Left ventricle myocardium superior (tissue), 1 donor: ENCODE measurements around the gene FLAD1. TPM values are rescaled to one million over a fixed set of nuclear protein-coding genes. Genes with fewer than 3 reads are reported as not detected.
"Not testable (repeated sequence)": the region's sequence is repeated elsewhere in the genome, so short reads cannot be mapped to it uniquely, and the experiment has no call there.

Experiments
- ATAC-seq: fragments of 200-7000 bp; cut with Tn5 transposase; one replicate; pipeline ENCODE4 v1.9.1; 2020; ENCODE audit warnings: mild to moderate bottlenecking, moderate library complexity
- DNase-seq: peaks from one replicate; pipeline ENCODE4 v3.0.0-alpha.2; 2020
- intact Hi-C: fragments of 100-400 bp; cut with micrococcal nuclease; formaldehyde crosslinking; loops from one replicate; pipeline ENCODE4 v1.11.0; 2022
- total RNA-seq: library from RNA; stranded (reverse); fragmentation: NEBNext Ultra II Directional; extraction: Animal tissue kit (Norgen Biotek cat#: 25700); gene quantifications from one replicate; pipeline ENCODE4 v1.2.1, GENCODE V29; 2021
- donor health status: DM: no; HTN: yes; CAD: no; lungs with severe emphysema.

The FLAD1 gene
- total RNA-seq, 1 donor from 2014 or later = 31.4 TPM

DNA sequence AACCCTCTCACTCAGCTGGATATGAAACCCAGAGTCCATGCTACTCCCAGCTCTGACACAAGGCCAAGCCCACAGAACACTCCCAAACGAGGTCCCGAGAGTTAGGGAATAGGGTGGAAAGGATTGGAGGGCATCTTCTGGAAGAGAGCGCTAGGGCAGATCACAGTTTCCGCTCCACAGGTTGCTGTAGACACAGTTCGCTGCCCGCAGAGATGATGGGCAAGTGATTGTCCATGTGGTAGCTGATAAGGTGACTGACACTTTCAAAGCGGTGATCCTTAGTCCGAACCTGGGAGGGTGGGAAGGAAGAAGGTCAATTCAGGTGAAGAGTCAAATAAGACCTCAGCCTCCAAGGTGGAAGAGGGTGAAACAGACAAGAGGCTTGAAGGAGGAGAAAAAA lies 19.5 kb upstream of the FLAD1 start:
- ATAC-seq (no peak), DNase-seq (no peak)
- intact Hi-C loops = no loop called here

DNA sequence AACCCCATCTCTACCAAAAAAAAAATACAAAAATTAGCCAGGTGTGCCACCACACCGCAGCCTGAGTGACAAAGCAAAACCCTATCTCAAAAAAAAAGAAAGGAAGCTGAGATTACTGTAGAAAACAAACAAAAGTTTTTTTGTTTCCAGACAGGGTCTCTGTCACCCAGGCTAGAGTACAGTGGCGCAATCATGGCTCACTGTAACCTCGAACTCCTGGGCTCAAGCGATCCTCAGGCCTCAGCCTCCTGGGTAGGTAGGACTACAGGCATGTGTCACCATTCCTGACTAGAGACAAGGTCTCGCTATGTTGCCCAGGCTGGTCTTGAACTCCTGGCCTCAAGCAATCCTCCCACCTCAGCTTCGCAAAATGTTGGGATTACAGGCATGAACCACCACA lies 18.8 kb upstream of the FLAD1 start:
- intact Hi-C loops = no loop called here
- no peak for ATAC-seq
- DNase-seq = peak; percentile 15

DNA sequence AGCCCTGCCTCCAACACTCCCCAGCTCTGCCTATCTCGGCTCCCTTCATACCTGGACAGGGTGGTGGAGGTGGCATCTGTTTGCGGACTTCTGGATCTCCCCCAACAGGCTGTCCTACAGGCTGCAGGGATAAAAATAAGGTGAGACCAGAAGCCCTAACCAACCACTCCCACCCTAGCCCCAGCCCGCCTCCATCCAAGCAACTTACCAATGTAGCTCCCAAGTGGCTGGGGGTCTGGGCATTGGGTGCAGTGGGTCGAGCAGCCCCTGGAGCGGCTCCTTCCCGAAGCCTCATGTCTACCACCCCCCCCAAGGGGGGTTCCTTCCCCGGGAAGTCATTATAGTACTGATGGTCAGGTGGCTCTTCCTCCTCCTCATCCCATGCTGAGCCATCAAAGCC lies 17.0 kb upstream of the FLAD1 start:
- ATAC-seq (no peak), DNase-seq (no peak)
- intact Hi-C loops = no loop called here

DNA sequence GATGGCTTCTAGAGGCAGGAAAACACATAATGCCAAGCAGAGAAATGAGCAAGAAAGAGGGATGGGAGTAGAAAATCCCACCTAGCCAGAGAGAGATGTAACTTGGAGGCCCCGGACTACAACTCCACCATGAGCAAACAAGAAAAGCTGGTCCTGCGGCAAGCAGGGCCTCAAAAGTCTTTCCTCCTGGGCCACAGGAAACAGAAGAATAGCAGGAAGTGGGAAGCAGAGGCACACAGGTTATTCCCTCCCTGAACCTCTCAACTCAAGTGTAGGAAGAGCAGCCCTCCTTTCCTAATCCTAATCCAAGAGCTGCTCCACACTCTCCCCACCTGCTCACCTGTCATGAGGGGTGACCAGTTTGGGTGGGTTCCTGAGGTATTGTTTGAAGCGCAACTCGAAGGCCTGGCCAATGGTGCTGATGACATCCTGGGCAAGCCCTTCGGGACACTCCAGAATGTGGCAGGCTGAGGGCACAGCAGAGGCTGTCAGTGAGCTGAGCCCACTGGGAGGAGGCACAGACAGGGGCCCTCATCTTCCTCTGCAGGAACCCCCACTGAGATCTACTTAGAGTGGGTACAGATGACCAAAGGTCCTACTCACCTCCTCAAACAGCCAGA lies 15.7 kb upstream of the FLAD1 start:
- ATAC-seq (no peak), DNase-seq (peak; percentile 15)
- intact Hi-C loops = no loop called here

DNA sequence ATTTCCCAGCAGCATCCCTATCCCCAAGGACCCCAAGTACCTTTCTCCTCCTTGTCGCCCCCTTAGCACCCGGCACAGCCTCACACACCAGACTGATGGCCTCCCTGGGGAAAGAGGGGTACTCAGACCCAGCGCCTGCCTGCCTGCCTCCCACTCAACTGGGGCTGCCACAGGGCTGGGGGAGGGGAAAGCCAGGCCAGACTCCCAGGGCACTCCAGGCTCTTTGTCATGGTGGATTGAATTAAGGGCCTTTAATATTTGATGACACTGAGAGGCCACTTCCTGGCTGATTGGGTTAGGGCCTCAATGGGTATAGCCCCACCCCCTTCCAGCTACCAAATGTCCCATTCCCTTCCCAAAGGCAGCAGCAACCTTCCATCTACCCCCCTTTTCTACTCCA lies 14.4 kb upstream of the FLAD1 start:
- DNase-seq = no peak
- ATAC-seq = no peak
- intact Hi-C loops = no loop called here

DNA sequence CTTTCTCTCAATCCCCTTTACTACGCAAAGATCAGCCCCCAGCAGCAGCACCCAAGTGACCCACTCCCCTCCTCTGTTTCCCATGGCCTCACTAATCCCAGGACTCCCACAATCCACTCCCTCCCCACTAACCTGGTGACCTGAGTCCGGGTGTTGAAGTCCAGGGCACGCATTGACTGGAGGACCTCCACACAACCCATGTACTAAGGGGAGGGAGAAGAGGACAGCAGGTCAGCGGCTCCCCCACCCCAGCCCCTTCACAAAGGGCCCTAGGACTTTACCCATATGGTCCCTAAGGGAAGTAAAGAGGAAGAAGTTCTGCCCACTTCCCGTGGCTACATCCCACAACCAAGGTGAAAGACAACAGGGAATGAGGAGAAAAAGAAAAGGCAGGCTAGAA lies 13.9 kb upstream of the FLAD1 start:
- ATAC-seq (no peak), DNase-seq (no peak)

DNA sequence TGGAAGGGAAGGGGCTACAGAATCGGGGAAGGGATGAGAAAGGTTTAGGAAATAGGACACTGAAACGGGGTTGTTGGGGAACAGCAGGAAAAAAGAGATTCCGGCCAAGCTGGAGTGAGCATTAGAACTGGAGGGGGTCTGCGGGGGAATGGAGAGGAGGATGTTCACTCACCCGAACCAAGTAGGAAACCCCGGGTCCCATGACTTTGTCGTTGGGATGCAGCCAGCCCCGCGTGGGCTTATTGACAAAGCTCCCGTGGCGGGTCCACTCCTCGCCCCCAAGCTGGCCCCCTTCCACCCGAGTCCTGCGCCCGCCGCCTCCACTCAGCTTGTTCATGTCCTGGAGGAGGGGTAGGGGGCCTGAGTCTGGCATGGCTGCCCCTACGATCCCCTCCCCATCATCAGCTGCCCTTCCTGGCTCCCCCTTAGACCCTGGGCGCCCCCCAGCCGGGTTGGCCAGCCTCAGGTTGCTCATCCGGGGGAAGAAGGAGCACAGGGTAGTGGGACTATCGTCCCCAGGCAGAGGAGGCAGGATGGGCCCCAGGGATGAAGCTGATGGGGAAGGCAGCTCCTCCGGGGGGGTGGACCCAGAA lies 13.2 kb upstream of the FLAD1 start:
- DNase-seq (peak; percentile 47), ATAC-seq (no peak)
- intact Hi-C loops = no loop called here

More for the DNA sequence above, 13.9 kb upstream of the FLAD1 start:
- intact Hi-C loops = no loop called here

DNA sequence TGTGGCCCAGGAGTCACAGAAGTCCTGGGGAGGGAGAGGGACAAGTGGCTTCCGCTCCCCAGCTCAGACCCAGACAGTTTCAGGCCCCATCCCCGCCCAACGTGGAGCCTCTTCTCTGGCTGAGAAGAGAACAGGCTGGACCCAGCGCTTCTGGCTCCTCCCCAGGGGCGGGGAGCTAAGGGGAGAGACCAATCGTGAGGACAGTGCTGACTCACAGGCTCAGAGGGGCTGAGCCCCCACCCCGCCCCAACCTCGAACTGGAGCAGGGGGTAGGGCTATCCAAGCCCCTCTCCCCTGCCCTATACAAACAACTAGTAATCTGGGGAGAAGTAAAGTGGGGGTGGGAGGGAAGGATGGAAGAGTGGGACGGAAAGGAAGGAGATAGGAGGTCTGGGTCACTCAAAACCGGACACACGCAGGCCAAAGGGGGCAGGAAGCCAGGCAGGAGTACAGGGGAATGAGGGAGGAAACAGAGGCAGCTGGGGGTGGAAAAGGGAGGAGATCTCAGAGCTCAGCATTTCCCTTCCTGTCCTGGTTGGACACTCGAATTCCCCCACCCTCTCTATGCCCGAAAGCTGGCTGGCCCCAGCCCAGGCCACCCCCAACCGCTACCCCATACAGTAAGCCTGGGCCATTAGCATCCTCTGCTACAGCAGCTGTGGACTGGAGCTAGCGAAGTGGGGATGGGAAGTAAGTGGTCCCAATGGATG lies 12.4 kb upstream of the FLAD1 start, which contains the start of gene SHC1:
SHC1 (minus strand) TSS at position 117 of the 710 bp plus-strand sequence. CDS start 221 bp downstream, outside the sequence.
- ATAC-seq (peak; percentile 61), DNase-seq (peak; percentile 95)
- intact Hi-C loops = no loop called here

DNA sequence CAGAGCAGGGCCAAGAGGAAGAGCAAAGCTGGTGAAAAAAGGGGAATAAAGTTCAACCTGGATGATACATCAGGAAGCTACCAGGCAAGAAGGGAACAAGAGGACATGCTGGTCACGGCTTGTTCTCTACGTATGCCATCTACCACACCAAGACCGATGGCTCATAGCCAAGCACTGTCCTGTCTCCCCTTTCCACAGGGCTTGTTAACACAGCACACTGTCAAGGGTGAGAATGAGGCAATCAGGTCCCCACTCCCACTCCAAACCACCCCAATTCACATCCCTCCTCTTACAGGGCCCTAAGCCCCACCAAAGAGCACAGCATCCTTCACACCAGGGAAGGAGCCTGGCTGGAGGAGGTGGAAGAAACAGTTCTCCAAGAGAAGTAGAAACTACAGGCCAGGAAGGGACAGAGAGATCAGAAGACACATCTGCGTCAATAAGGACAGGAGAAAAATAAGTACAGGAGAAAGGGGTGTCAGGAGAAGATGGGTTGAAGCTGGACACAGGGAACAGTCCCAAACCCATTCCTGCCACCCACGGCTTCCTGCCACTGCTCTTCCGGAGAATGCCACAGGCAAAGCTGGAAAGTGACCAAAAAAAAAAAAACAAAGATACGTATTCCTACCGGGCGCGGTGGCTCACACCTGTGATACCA lies 11.7 kb upstream of the FLAD1 start:
- no peak for DNase-seq

DNA sequence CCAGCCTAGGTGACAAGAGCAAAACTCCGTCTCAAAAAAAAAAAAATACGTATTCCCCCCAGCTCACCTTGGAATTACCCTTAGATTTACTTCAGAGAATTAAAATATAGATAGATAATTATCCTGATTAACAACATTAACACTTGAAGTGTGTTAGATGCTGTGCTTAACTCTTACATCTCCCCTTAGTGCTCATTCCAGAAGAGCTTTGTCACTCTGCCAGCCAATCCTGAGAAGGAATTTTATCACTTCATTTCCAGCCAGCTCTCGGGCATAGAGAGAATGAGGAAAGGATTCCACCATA lies 11.0 kb upstream of the FLAD1 start:
- intact Hi-C loops = no loop called here
- DNase-seq (no peak), ATAC-seq (no peak)

More for the DNA sequence above, 11.7 kb upstream of the FLAD1 start:
- intact Hi-C loops = no loop called here
- no peak for ATAC-seq

DNA sequence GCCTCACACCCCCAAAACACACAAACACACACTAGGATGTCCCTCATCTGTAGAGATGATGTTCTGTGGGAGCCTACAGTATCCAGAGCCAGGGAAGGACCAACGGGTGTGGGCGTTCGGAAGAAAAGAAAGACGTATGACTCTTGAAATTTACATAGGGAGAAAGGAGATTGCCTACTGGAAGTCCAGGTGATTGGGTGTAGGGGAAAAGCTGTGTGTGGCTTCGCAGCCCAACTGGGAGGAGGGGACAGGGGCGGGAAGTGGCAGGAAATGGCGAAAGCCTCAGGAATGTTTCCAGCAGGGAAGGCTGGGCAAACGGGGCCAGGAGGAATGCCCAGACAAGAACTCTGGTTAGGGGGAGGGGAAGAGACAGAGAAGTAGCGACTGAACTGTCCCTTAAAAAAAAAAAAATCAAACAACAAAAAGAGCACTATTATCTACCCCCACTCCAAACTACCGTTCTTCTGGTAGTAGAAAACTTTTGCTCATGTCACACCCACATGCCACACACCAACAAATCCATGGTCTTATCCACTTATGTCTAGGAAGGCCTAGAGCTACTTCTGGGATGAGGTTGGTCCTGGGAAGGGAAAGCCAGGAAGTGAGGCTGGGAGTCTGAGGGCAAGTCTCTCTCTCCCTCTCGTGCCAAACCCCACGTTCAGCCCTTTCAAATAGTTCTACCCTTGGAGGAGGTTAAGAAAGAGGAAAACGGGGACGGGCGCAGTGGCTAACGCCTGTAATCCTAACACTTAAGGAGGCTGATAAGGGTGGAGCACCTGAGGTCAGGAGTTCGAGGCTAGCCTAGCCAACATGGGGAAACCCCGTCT lies 10.4 kb upstream of the FLAD1 start:
- DNase-seq (peak; percentile 53), ATAC-seq (no peak)
- intact Hi-C loops = no loop called here

DNA sequence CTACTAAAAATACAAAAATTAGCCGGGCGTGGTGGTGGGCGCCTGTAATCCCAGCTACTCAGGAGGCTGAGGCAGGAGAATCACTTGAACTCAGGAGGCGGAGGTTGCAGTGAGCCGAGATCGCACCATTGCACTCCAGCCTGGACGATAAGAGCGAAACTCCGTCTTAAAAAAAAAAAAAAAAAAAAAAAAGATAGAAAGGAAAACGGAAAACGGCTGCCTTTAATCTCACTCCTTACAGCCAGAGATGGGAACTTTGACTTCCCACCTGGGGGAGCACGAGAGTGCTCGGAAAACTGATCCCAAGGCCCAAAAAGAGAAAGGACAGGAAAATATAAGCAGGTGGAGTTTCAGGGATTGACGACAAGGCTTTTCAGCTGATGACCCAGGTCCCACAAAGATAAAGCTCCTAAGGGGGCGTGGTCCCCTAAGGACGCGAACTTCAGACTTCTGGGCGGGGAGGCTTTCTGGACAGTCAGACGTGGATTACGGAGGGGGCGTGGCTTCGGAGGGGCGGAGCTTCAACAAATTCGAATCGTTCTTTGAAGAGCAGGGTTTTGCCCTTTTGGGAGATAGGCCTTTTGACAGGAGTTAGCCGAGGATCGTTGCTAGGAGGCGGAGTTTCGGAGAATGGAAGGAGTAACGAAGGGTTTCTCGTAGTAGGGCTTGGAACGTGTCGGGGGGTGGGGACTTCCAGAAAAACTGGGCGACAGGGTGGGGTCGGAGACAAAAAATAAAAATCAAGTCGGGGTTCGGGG lies 9.6 kb upstream of the FLAD1 start:
- peak; percentile 55 for ATAC-seq
- intact Hi-C loops = no loop called here
- peak; percentile 95 for DNase-seq

DNA sequence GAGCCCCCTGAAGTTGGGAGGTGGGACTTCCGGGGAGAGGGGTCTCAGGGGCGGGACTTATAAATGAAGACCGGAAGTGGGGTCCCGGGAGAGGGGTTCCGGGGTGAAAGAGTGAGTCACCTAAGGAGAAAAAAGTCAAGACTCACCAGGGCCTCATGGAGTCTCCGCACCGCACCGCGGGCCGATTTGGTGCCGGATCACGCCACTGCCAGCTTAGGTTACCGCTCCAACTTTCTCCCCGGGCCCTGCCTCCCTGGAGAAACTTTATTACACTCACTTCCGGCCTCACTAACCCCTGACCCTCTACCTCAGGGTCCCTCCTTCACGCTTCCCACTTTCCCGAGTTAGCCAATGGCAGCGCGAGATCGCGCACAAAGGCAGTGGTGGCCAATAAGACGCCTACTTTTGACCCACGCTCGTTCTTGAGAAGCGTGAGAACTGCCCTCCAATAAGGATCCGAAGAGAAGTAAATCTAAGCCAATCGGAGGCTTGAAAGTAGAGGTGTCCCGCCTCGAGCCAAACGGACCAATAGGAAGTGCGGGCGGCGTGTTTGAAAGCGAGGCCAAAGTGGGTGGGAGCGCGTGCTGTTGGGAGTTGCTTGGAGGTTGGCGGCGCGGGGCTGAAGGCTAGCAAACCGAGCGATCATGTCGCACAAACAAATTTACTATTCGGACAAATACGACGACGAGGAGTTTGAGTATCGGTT lies 8.9 kb upstream of the FLAD1 start, which contains the start of gene CKS1B:
CKS1B (plus strand) TSS at position 580 of the 706 bp plus-strand sequence; CDS start at position 645, 65 bp downstream.
- peak; percentile 98 for DNase-seq
- intact Hi-C loops = no loop called here
- ATAC-seq = peak; percentile 87

DNA sequence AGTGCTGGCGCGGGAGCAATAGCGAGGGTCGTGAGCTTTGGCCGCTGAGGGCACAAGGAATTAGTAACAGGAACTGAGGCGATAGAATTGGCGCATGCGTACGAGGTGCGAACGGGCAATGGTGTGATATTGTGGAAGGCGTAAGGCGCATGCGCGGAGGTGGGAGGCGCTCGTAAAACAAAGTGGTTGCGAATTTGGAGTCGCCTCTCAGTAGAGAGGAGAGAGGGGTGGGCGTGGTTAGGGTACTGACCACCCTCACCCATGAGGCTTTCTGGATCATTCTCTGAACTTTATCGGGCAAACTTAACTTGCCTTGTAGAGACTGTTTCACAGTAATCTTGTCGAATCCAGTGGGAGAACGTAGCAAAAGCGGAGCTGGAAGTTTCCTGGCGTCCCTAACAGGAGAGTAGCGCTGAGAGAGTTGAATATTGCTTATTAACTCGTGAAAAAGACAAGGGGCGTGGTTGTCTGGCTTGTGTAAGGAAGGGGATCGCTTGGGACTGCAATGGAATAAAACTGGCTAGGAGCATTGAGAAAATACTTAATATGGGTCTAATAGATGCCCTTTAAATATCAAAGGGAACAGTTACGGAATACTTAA lies 8.2 kb upstream of the FLAD1 start:
- peak; percentile 94 for DNase-seq
- intact Hi-C loops = no loop called here
- peak; percentile 67 for ATAC-seq

DNA sequence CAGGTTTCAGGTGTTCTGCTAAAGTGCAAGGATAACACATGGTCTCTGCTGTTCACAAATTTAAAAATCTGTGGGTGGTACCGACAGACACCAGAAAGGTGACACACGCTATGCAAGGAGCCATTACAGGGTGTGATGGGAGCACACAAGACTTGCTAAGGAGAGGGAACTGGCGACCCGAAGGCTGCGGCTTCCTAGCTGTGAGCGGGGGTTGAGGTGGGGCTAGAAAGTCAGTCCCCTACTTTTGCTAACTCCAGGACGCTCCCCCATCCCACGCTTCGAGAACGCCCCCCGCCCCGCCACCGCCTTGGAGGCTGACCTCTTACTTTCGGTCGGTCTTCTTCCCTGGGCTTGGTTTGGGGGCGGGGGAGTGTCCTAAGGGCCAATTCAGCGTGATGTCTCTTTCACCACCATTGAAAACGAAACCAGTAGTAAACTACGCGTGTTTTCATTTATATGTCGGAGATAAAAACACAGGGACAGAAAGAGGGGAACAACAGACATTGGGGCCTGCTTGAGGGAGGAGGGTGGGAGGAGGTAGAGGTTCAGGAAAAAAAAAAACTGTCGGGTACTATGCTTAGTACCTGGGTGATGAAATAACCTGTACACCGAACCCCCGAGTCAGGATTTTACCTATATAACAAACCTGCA lies 7.6 kb upstream of the FLAD1 start:
- DNase-seq (peak; percentile 64), ATAC-seq (no peak)
- intact Hi-C loops = no loop called here

DNA sequence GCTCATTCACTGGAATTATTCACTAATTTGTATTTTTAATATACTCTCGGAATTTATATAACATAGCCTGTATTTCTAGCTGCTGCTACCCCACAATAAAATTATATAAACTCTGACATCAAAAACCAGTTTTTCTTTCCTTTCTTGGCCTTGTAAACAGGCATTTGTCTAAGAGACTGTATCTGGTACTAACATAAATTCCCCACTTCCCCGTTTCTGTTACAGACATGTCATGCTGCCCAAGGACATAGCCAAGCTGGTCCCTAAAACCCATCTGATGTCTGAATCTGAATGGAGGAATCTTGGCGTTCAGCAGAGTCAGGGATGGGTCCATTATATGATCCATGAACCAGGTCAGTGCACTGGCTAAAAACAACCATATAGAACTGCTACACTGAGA lies 5.4 kb upstream of the FLAD1 start:
- intact Hi-C loops, ATAC-seq, DNase-seq: not testable (repeated sequence)

DNA sequence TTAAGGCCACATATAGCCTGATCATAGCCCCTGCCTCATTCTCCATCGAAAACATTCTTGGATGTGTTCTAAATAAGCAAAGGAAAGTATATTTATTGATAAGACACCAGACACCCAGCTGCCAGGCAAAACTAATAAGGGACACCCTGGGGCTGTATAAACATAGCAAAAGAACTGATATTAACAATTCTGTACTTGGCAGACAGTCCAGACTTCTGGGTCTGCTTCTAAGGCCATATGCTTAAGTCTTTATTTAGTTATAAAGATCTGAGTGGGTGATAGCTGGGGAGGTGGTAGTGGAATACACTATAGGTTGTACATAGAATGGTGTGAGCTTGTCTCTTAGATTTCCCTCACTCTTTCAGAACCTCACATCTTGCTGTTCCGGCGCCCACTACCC lies 4.8 kb upstream of the FLAD1 start:
- DNase-seq (no peak), ATAC-seq (no peak)
- intact Hi-C loops = no loop called here
